Measurements from ENCODE around the gene CTDSPL2.
"Not testable (repeated sequence)": the region's sequence is repeated elsewhere in the genome, so short reads cannot be mapped to it uniquely, and the experiment has no call there.

Gene CTDSPL2

DNA sequence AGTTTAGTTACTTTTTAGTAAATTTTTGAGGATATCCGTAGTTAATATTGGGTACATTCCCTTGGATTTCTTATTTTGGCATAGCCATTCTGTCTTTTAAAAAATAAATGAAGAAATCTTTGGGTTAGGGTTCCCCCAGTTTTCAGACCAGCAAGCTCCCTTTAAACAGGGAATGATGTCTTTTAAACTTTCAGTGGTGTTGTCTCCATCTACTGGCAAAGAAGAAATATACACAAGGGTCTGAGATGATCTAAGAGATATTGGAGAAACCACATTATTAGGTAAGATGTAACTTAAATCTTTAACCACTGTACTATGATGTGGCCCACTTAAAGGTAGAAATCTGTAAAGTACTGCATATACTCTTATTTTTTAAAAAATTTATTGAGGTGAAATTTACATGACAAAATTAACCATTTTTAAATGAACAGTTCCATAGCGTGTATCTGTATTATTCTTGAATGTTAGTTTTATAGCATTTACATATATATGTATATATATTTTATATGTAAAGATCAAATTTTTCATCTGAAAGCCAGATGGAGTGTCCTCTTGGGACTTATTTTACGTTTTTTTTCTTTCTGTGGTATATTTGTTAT lies 74.4 kb downstream of the CTDSPL2 start:
- Mint-ChIP-seq H3K27me3 (no peaks in the 10 kb centered on the region), H3K9me3 (no peaks in the 10 kb centered on the region), H3K27ac (no peak overlapping the region), H3K4me1 (no peaks in the 10 kb centered on the region), H3K4me3 (no peak overlapping the region), H3K36me3 (peaks cover 23% of the 10 kb centered on the region)
- CTCF ChIA-PET, result interaction anchor here (0.8 to 1.7 kb wide), 13 partner anchors 9 to 597 kb away, joined by 3 to 12 read pairs (median 4); partner anchors contain the start of gene CTDSPL2
- no peak for DNase-seq

DNA sequence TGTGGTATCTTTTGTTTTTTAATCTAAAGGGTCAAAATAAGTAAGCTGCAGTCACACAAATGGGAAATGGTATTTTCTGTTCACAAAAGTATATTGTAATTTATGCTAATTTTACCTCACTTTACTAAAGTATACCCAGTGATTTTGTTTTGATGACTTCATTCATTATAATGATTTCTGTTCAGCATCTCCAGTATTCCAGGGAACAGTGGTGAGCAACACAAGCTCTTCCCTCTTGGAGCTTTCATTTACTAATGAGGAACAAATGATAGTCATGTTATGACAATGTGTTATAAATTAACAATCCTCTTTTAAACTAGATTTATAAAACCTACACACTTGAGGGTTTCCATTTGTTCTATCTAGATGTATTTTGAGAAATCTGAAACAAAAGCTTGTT lies 89.0 kb downstream of the CTDSPL2 start:
- DNase-seq, result no peak
- Mint-ChIP-seq H3K4me3 (no peak overlapping the region), H3K4me1 (peaks cover 2% of the 10 kb centered on the region), H3K36me3 (peaks cover 20% of the 10 kb centered on the region), H3K9me3 (no peaks in the 10 kb centered on the region), H3K27me3 (no peaks in the 10 kb centered on the region), H3K27ac (no peak overlapping the region)
- CTCF ChIA-PET, result interaction anchor here (0.6 to 1.1 kb wide), 3 partner anchors 13 to 211 kb away, joined by 3 read pairs; partner anchors contain the start of gene EIF3J

DNA sequence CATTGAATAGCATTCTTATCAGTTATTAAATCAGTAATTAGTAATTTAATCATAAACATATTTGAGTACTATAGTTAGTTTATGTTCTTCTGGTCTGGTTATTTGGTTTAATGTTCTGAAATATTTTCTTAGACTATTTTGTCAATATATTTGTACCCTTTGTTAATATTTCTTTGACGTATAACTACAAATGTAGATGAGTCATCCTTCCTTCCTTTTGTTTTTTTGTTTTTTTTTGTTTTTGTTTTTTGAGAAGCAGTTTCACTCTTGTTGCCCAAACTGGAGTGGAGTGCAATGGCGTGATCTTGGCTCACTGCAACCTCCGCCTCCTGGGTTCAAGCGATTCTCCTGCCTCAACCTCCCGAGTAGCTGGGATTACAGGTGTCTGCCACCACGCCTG lies 92.1 kb downstream of the CTDSPL2 start:
- H3K36me3 Mint-ChIP-seq, result peaks cover 31% of the 10 kb centered on the region
- H3K4me1 Mint-ChIP-seq, result peaks cover 2% of the 10 kb centered on the region
- no peaks in the 10 kb centered on the region for H3K9me3 Mint-ChIP-seq
- no peak overlapping the region for H3K4me3 Mint-ChIP-seq
- no peaks in the 10 kb centered on the region for H3K27me3 Mint-ChIP-seq
- DNase-seq, result no peak
- CTCF ChIA-PET, result no interaction called here
- H3K27ac Mint-ChIP-seq, result no peak overlapping the region

DNA sequence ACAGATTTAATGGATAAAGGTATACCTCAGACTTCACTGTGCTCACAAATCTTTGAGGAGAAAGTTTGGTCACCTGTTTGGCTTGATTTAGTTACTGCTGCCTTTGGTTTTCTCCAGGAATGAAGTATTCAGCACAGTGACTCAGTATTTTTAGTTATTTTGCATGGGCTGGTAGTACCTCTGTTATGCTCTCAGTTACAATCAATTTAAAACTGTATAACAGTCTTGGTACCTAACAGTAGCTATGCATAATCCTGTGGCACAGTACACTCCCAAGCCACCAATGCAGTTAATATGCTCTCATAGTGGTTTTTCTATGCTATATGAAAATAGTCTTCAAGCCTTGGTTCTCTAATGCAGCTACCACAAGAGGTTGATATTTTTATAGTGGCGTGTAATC lies 97.6 kb downstream of the CTDSPL2 start:
- H3K36me3 Mint-ChIP-seq, result peaks cover 27% of the 10 kb centered on the region
- DNase-seq, result no peak
- no peaks in the 10 kb centered on the region for H3K4me1 Mint-ChIP-seq
- H3K27me3 Mint-ChIP-seq, result no peaks in the 10 kb centered on the region
- H3K27ac Mint-ChIP-seq, result no peak overlapping the region
- no peaks in the 10 kb centered on the region for H3K9me3 Mint-ChIP-seq
- CTCF ChIA-PET, result no interaction called here
- H3K4me3 Mint-ChIP-seq, result no peak overlapping the region

DNA sequence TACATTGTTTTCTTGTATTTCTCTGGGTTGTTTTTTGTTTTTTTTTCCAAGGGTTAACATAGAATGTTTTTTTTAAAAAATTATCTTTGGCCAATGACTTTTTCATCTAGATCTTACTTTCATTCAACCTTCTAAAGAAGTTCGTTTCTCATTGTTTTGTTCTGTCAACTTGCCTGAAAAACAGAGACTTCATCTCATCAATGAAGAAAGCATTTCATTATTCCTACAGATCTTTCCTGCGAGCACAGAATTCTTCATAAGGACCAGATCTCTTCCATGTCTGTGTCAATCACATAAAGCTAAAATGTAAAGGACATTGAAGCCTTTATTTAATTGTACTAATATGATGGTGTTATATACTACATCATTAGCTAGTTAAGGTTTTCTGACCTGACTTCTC lies 99.8 kb downstream of the CTDSPL2 start:
- Mint-ChIP-seq H3K27ac (no peak overlapping the region), H3K4me3 (no peak overlapping the region), H3K4me1 (no peaks in the 10 kb centered on the region), H3K27me3 (no peaks in the 10 kb centered on the region), H3K9me3 (no peaks in the 10 kb centered on the region), H3K36me3 (peaks cover 24% of the 10 kb centered on the region)
- CTCF ChIA-PET, result interaction anchor here (0.7 kb wide), 1 partner anchor 19 kb away, joined by 3 read pairs; no protein-coding TSS in a partner anchor
- DNase-seq, result no peak

DNA sequence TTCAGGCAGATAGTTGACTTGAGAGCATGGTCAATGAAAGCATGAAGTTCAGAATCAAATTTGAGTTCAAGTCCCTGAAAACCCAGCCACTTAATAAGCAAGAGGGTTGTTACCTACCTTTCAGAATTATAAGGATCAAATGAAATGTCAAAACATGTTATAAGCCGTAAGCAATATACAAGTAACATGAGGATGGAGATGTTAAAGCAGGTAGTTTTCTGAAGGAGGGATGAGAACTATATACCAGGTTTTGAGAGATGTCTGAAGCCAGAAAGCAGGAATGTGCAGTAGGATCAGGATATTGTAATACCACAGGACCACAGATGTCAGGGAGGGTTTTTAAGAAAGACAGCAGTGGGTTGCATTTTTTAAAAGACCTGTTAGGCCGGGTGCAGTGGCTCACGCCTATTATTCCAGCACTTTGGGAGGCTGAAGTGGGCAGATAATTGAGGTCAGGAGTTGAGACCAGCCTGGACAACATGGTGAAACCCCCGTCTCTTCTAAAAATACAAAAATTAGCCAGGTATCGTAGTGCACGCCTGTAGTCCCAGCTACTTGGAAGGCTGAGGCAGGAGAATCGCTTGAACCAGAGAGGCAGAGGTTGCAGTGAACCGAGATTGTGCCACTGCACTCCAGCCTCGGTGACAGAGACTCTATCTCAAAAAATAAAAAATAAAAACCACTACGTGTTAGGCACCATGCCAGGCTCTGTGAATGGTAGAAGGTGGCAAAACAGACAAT lies 102.6 kb downstream of the CTDSPL2 start:
- Mint-ChIP-seq H3K36me3 (peaks cover 20% of the 10 kb centered on the region), H3K27ac (no peak overlapping the region), H3K9me3 (no peaks in the 10 kb centered on the region), H3K27me3 (no peaks in the 10 kb centered on the region), H3K4me3 (no peak overlapping the region), H3K4me1 (peaks cover 10% of the 10 kb centered on the region)
- CTCF ChIA-PET, result no interaction called here
- no peak for DNase-seq

DNA sequence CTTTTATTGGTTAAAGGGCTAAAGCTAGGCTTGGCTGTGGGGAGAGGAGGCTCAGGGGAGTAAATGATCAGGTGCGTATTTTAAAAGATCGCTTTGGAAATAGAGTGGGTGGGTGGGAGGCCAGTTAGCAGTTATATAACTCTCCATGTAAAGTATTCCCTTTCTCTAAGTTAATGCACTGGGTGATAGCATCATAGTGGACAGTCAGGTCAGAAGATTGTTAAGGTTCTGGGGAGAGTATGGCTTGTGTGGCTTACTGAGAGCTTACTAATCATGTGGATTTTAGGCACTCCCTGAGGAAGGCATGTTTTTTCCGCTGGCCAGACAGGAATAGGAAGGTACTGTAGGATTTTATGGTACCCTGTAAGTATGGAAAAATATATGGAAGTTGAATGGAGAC lies 103.2 kb downstream of the CTDSPL2 start:
- H3K36me3 Mint-ChIP-seq, result peaks cover 19% of the 10 kb centered on the region
- no peaks in the 10 kb centered on the region for H3K9me3 Mint-ChIP-seq
- no peak overlapping the region for H3K27ac Mint-ChIP-seq
- no peak overlapping the region for H3K4me3 Mint-ChIP-seq
- CTCF ChIA-PET, result no interaction called here
- no peak for DNase-seq
- H3K27me3 Mint-ChIP-seq, result no peaks in the 10 kb centered on the region
- peaks cover 14% of the 10 kb centered on the region for H3K4me1 Mint-ChIP-seq

DNA sequence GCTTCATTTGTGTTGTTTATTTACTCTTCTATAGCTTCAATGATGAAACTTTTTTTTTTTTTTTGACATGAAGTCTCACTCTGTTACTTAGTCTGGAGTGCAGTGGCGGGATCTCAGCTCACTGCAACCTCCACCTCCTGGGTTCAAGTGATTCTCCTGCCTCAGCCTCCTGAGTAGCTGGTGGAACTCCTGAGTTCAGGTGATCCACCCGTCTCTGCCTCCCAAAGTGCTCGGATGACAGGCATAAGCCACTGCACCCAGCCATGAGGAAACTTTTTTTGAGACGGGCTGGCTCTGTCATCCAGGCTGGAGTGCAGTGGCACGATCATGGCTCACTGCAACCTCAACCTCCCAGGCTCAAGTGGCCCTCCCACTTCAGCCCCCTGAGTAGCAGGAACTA lies 104.8 kb downstream of the CTDSPL2 start:
- H3K27me3 Mint-ChIP-seq, H3K9me3 Mint-ChIP-seq, DNase-seq, H3K27ac Mint-ChIP-seq, H3K4me3 Mint-ChIP-seq: not testable (repeated sequence)
- H3K36me3 Mint-ChIP-seq, result peaks cover 20% of the 10 kb centered on the region
- CTCF ChIA-PET, result interaction anchor here (0.6 to 2.2 kb wide), 5 partner anchors 10 to 206 kb away, joined by 3 to 11 read pairs (median 6); no protein-coding TSS in a partner anchor
- peaks cover 20% of the 10 kb centered on the region for H3K4me1 Mint-ChIP-seq

DNA sequence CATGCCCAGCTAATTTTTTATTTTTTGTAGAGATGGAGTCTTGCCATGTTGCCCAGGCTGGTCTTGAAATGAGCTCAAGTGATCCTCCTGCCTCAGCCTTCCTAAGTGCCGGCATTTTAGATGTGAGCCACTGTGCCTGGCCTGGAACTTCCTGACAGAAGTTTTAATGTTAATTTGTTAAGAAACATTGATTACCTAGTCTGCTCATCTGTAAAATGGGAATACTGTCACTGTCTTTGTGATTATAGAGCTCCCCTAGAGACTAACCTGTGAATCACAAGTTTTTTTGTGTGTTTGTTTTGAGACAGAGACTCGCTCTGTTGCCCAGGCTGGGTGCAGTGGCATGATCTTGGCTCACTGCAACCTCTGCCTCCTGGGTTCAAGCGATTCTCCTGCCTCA lies 105.3 kb downstream of the CTDSPL2 start:
- H3K27me3 Mint-ChIP-seq, result no peaks in the 10 kb centered on the region
- peaks cover 20% of the 10 kb centered on the region for H3K4me1 Mint-ChIP-seq
- CTCF ChIA-PET, result interaction anchor here (0.6 to 2.2 kb wide), 4 partner anchors 11 to 205 kb away, joined by 4 to 11 read pairs (median 6); no protein-coding TSS in a partner anchor
- no peaks in the 10 kb centered on the region for H3K9me3 Mint-ChIP-seq
- H3K36me3 Mint-ChIP-seq, result peaks cover 16% of the 10 kb centered on the region
- peak overlapping the region; percentile 14 for H3K27ac Mint-ChIP-seq
- H3K4me3 Mint-ChIP-seq, result no peak overlapping the region
- no peak for DNase-seq

DNA sequence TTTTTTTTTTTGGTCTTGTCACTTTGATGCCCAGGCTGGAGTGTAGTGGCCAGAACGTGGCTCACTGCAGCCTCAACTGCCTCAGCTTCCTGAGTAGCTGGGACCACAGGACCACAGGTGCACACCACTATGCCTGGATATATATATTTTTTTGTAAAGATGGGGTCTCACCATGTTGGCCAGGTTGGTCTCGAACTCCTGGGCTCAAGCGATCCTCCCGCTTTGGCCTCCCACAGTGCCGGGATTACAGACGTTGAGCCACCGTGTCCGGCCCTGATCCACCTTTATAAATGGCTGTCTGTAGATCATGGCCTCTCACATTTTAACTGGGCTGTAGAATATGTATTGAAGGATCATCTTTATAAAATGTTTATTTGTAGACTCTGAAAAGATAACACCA lies 107.7 kb downstream of the CTDSPL2 start:
- no peak for DNase-seq
- Mint-ChIP-seq H3K36me3 (peaks cover 29% of the 10 kb centered on the region), H3K27me3 (no peaks in the 10 kb centered on the region), H3K9me3 (no peaks in the 10 kb centered on the region), H3K27ac (peak overlapping the region; percentile 67), H3K4me1 (peaks cover 36% of the 10 kb centered on the region), H3K4me3 (peak overlapping the region; percentile 74)
- CTCF ChIA-PET, result no interaction called here

DNA sequence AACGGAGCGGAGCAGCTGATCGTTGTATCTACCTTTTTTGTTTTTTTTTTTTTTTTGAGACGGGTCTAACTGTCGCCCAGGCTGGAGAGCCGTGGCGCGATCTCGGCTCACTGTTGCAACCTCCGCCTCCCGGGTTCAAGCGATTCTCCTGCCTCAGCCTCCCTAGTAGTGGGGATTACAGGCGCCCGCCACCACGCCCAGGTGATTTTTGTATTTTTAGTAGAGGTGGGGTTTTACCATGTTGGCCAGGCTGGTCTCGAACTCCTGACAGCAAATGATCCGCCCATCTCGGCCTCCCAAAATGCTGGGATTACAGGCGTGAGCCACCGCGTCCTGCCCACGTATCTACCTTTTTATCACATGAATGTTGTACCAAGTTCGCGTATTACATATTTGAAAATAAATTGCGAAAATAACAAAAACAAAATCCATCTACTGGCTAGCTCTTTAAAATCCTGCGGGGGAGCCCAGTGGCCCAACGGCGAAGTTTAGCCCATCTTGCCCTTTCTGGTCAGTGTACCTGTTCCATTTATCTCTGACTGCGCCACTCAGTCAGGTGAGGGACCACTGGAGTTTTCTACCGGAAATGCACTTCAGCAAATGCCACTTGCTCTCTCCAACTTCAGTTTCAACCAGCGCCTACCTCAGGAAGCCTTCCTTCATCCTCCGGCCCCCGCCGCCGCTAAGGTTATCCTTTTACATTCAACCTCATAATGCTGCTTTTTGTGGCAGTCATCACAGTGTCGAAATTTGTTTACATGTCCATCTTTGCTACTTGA lies 108.3 kb downstream of the CTDSPL2 start:
- peak; percentile 46 for DNase-seq
- Mint-ChIP-seq H3K4me3 (peak overlapping the region; percentile 74), H3K27ac (peak overlapping the region; percentile 88), H3K4me1 (peaks cover 42% of the 10 kb centered on the region), H3K27me3 (no peaks in the 10 kb centered on the region), H3K36me3 (peaks cover 34% of the 10 kb centered on the region), H3K9me3 (no peaks in the 10 kb centered on the region)
- CTCF ChIA-PET, result no interaction called here

DNA sequence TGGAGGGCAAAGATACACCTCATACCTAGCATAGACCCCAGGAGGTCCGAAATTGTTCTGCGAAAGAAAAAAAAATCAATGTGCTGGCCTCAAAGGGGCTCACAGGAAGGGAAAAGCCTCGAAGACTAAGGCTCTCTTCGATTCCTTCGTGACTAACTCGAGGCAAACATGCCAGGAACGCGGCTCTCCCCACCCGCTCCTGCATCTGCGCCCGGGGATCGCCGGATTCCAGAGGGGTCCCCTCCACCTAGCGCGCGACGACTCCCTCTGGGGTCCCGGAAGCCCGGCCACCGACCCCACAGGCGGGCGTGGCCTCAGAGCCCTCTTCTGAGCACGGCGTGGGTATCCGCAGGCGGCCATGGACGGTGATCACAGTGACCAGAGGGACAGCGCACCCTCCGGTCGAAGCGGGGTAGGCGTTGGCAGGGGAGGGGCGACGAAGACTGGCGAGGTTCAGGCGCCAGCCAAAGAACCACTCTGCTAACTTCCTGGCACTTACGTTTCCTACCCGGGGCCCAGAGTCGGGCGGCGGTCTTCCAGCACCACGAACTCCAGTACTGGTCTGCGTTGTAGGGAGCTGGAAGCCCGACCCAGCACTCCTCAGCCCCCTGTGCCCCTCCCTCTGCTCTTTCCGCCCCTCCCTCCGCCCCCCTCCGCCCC lies 109.0 kb downstream of the CTDSPL2 start:
- CTCF ChIA-PET, result interaction anchor here (0.7 to 1.6 kb wide), 4 partner anchors 19 to 200 kb away, joined by 3 to 4 read pairs (median 3); partner anchors contain the start of genes CTDSPL2 and TRIM69

DNA sequence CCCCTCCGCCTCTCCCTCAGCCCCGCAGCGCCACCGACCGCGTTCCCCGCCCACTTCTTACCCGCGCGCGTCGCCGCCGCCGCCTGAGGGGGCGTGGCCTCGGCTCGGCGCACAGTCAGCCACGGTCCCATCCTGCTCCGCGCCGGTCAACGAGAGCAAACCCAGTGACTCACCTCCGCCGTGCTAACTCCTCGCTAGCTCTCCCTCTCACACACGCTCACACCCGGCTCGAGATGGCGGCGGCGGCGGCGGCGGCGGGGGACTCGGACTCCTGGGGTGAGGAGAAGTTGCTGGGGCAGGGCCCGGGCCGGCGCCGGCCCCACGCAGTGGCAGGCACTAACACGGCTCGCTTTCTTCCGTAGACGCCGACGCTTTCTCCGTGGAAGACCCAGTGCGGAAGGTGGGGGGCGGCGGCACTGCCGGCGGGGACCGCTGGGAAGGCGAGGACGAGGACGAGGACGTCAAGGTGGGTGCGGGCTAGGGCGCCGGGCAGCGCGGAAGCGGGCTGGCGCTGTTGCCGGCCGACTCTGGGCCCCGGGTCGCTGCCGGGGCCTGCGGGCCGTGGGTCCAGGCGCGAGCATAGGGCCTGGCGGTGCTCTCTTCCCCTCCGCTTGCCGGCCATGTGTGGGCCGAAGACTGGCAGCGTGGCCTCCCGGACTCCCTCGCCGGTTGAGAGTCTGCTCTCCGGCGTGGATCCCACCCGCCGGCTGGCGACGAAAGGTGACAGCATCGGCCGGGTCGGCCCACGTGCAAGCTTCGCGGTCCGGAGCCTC lies 109.7 kb downstream of the CTDSPL2 start, which contains the start of gene EIF3J:
Gene EIF3J, plus strand, starts transcription at position 186 of the 773 bp plus-strand sequence. Its CDS starts 48 bp downstream, at position 234.
- no peaks in the 10 kb centered on the region for H3K9me3 Mint-ChIP-seq
- peaks cover 45% of the 10 kb centered on the region for H3K36me3 Mint-ChIP-seq
- peaks cover 56% of the 10 kb centered on the region for H3K4me1 Mint-ChIP-seq
- CTCF ChIA-PET, result interaction anchor here (0.6 to 1.9 kb wide), 7 partner anchors 9 to 200 kb away, joined by 3 to 6 read pairs (median 4); partner anchors contain the start of genes CTDSPL2 and TRIM69
- H3K27ac Mint-ChIP-seq, result peak within 1 kb of the TSS; percentile 88
- DNase-seq, result peak; percentile 95
- no peaks in the 10 kb centered on the region for H3K27me3 Mint-ChIP-seq
- H3K4me3 Mint-ChIP-seq, result peak within 1 kb of the TSS; percentile 74

More for the DNA sequence above, 109.0 kb downstream of the CTDSPL2 start:
- no peaks in the 10 kb centered on the region for H3K9me3 Mint-ChIP-seq
- H3K4me3 Mint-ChIP-seq, result peak overlapping the region; percentile 74
- peak overlapping the region; percentile 88 for H3K27ac Mint-ChIP-seq
- peaks cover 40% of the 10 kb centered on the region for H3K36me3 Mint-ChIP-seq
- no peak for DNase-seq
- no peaks in the 10 kb centered on the region for H3K27me3 Mint-ChIP-seq
- H3K4me1 Mint-ChIP-seq, result peaks cover 49% of the 10 kb centered on the region

All from activated naive CD4-positive, alpha-beta T cell treated with anti-CD3 and anti-CD28 coated beads, Interleukin-2, amount 10 ng/mL, durations not matched to agents 7 days and 5 days (primary cell).